ENCODE data around the gene NAA40.
A peak's percentile ranks its signal among the peaks of the same experiment; 100 is the strongest.

NAA40 gene

DNA sequence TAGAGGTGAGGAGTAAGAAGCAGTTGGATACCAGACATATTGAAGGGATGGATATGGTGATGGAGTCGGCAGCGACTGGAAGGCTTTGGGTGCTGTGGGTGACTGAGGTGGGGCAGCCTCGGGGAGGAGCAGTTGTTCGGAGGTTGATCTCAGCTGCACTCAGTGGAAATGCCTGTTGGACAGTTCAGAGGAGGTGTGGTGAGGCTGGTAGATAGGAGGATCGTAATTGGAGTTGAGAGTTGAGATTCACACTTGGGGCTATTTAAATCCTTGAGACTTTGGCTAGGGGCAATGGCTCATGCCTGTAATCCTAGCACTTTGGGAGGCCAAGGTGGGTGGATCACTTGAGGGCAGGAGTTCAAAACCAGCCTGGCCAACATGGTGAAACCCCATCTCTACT, 54.3 kb downstream of the NAA40 start:
- no peak for DNase-seq

DNA sequence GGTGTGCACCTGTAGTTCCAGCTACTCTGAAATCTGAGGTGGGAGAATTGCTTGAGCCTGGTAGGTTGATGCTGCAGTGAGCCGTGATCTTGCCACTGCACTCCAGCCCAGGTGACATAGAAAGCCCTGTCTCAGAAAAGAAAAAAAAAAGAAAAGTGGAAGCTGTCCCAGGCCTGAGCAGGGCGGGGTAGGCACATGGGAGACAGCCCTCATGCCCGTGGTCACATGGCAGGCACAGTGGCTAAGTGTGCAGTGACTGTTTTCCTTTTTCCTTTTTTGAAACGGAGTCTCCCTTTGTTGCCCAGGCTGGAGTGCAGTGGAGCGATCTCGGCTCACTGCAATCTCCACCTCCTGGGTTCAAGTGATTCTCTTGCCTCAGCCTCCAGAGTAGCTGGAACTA, 55.2 kb downstream of the NAA40 start:
- no peak for DNase-seq

DNA sequence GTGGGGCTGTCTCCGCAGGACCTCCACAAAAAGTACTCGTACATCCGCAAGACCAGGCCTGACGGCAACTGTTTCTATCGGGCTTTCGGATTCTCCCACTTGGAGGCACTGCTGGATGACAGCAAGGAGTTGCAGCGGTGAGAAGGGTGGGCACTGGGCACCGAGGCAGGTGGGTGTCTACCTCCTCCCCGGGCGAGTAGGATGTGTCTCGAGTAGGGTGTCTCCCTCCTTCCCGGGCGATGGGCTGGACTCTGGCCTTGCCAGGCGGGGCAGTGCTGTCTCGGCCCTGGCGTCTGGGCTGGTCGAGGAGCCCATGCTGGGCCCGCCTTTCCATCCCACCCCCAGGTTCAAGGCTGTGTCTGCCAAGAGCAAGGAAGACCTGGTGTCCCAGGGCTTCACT, 57.7 kb downstream of the NAA40 start:
- DNase-seq: no peak

DNA sequence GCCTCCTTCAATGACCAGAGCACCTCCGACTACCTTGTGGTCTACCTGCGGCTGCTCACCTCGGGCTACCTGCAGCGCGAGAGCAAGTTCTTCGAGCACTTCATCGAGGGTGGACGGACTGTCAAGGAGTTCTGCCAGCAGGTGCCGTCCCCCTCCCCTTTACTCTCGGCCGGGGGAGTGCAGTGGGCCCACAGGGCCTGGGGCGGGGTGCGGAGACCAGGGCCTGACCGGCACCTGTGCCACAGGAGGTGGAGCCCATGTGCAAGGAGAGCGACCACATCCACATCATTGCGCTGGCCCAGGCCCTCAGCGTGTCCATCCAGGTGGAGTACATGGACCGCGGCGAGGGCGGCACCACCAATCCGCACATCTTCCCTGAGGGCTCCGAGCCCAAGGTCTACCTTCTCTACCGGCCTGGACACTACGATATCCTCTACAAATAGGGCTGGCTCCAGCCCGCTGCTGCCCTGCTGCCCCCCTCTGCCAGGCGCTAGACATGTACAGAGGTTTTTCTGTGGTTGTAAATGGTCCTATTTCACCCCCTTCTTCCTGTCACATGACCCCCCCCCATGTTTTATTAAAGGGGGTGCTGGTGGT, 58.4 kb downstream of the NAA40 start:
- DNase-seq: no peak

DNA sequence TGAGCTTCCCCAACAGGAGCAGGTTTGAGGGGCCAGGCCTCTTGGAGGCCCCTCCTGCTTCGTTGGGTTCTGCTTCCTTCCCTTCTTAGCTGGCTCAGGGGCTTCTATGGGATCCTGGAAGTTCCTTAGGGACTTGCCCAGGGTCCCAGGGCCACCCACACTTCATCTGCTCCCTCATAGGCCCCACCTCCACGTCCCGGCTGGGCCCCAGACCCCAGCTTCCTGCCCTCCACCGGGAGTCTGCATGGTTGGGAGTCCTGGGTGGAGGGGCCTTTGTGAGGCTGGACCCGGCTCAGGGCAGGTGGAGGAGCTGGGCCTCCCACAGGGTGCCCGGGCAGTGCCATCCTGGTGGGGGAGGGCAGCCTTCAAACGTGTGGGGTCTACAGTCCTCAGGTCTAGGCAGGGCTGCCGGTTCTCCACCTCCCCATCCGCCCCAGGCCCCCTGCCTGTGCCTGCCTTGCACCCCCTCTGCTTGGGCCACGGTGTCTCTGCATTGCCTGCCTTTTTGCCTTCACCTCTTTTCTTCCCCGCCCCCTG, 59.1 kb downstream of the NAA40 start:
- no peak for DNase-seq

DNA sequence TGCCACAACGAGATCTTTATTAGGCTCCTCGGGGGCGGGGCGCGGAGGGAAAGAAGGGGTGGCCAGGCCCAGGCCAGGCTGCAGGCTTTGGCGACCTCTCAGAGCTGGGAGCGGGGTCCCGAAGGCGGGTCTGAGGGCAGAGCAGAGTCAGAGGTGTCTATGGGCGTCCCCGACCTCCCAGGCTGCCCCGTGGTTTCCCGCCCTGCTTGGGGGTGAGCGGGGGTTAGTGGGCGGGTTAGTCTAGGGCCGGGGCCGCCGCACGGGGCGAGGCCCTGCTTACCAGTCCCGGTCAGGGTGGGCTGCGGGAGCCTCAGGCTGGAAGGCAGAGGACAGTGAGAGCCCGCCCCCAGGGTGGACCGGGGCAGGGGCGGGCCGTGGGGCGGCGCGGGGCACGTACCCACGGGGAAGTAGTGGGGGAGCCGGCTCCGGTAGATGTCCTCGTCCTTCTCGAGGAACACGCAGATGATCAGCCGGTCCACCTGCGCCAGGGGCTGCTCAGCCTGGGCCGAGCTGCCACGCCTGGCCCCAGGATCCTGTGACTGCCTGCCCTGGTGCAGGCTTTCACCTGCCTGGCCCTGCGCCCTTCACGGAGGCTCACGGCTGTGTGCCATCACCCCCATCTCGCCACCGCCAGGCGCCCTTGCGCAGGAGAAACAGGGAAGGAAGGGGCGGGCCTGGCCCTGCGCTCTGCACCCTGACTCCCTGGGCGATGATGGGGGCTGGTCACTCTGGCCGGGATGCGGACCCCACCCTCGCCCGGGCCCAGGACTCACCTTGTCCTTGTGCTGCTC, 60.0 kb downstream of the NAA40 start:
- peak in 1 of 2 experiments; percentile 24 for DNase-seq

DNA sequence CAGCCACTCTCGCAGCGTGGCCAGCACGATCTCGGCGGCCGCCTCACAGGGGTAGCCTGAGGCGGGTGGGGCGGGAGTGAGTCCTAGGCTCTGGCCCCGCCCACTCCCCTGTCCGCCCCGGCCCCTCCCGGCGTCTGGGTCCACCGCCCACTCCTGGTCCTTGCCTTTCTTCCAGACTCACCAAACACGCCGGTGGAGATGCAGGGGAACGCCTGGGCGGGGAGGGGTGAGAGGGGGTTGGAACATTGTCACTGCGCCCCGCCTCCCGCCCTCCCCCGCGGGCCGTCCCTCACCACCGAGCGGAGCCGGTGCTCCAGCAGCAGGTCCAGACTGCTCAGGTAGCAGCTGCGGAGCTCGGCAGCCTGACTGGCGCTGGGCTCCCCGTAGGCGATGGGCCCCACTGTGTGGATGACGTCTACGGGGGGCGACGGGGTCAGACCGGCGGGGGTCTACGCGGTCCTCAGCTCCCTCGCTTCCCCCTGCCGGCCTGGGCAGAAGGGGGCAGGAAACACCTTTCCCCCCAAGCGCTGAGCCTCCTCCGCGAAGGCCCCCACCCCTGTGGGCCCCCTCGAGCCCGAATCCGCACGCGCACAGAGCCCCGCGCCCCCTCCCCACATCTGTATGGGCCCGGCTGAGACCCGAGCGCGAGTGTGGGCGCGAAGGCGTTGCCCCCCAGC, 60.7 kb downstream of the NAA40 start:
- DNase-seq: peak; percentile 70 to 71

DNA sequence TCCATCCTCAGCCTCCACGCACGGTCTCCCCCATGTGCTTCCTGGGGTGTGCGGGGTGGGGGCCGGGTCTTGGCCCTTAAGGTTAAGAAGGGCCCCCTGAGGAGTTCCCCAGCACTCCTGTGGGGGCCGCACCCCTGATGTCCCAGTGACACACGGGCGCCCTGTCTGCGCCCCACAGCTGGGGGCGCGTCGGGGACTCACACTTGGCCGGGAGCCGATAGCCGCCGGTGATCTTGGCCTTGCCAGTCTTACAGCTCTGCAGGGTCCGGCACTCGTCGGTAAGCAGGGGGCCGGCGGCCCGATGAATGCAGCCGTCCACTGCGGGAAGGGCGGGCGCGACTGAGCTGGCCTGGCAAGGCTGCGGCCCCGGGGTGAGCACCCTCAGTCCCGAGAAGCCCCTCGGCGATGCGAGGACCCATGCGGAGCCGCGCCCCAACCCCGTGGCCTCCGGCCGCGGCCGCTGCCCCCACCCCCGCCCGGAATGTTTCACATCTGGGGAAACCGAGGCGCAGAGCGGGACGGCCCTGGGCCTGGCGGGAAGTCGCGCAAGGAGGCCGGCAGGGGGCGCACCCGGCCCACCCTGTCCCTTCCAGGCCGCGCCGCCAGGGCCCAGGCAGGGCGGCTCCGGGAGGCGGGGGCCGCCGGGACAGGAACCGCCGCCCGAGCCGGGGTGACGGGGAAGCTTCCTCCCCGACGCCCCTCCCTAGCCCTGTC, 61.4 kb downstream of the NAA40 start:
- peak; percentile 74 to 78 for DNase-seq

DNA sequence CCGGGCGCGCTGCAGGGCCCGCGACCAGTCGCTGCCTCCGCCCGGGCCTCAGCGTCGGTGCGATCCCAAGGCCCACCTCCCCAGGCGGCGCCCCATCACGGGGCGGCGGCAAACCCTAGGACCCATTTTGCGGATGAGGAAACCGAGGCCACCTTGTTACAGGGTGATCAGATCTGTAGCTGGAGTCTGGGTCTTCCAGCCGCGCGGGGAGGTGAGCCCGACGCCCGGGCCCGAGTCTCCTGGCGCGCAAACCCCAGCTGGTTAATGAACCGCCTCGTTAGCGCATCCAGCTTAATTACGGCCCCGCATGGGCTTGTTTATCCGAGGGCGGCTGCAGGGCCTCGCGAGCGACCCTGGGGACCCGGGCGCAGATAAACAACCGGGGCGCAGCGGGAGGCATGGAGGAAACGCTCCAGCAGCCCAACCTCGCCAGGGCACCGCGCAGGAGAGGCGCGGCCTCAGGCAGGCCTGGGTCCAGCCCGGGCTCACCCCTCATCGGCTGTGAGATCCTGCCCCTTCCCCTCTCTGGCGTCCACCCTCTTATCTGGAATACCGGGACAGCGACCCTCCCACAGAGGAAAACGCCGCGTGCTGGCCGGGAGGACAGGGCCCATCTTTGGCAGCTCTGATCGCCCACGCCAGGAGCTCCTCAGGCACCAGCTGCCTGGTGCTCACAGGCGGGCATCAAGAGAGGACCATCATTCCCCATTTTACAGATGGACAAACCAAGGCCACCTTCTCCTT, 62.1 kb downstream of the NAA40 start:
- DNase-seq: no peak

DNA sequence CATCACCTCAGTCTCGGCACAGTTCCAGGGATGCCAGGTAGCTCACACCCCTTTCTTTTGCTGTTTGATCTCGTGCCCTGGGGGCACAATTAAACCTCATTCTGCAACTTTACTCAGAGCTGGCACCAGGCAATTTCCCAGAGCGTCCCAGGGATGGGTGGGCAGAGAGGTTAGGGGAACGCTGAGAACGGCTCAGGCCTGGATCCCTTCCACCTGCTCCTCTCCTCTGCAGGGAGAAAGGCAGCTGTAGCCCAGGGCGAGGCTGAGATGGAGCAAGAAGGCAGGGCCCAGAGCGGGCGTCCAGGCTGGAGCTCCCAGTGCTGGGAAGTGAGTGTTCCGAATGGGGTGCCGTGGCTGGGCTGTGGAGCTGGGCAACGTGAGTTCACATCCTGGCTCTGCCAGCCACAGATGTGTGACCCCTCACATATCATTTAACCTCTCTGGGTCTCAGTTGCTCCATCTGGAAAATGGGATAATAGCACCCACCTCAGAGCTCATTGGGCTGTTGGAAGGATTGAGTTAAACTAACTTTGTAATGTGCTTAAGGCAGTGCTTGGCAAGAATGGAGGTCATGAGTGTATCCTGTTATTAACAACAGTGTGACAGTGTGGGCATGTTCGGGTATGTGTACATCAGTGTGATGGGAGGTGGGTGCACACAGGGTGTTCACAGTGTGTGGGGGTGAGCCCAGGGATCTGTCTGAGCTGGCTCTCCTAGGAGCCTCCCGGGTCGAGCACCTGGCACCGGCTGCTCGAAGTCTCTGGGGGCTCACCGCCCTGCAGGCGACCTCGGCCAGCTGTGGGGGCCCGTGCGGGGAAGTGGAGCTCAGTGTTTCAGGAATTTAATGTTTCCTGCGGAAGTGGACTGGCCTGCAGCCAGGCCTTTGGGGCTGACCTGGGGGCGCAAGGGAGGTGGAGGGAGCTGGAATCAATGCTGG, 63.0 kb downstream of the NAA40 start:
- no peak for DNase-seq

DNA sequence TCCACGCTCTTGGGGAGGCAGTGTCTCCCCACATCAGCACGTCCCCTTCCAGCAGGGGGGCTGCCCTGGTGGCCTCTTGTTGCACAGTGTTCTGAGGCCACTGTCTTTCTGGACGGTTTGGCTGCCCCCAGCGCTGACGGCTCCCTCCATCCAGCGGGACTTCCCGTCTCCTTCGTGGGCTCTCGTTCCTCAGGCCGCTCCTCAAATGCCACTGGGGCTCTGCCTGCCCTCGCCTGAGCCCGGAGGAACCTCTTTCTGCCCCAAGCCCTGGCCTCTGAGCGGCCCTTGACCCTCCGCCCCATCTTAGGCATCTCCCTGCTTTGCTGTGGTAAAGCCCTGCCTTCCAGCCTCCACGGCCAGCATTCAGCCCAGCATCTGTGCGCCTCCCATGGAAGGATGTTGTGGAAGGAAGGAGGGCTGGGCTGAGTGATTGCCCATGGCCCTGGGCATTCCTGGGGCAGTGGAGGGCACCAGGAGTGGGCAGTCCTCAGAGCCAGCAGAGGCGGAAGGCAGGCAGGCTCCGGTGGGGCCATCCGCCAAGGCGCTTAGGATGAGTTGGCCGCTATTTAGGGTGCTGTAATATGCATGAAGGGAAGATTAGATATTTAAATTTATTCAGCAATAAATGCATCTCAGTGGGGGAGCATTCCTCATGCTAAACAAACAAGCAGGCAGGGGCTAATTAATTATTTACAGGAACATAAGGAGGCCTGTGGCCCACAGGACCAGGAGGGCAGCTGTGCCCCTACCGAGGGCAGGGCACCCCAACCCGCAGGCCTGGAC, 65.2 kb downstream of the NAA40 start:
- no peak for DNase-seq

DNA sequence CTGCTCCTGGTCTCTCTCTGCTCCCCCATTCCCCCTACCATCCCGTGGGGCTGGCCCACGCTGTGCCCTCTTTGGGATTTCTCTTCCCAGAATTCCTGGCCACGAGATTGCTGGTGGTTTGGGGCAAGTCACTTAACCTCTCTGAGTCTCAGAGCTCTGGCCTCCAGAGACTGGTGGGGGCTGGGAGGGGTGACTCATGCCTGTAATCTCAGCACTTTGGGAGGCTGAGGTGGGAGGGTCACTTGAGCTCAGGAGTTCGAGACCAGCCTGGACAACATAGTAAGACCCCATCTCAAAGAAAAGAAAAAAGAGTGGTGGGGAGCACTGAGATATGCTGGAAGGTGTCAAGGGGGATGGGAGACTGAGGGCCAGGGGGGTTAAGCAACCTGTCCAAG, 65.8 kb downstream of the NAA40 start:
- DNase-seq: no peak

DNA sequence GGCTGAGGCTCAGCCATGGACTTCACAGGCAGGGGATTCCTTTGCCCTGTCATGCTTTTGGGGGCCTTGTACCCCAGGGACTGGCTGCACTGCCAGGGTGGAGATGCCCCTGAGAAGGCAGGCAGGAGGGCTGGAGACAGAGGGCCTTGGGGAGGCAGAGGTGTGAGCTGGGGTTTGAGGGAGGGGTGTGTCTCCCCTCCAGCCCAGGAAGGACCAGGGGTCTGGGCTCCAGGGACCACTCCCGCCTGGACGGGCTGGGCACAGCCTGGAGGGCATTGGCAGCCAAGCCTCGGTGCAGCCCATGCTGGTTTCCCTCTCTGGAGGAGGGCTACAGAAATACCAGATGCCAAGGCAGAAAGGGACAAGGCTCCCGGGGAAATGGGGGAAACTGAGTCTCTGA, 66.9 kb downstream of the NAA40 start:
- DNase-seq: no peak

DNA sequence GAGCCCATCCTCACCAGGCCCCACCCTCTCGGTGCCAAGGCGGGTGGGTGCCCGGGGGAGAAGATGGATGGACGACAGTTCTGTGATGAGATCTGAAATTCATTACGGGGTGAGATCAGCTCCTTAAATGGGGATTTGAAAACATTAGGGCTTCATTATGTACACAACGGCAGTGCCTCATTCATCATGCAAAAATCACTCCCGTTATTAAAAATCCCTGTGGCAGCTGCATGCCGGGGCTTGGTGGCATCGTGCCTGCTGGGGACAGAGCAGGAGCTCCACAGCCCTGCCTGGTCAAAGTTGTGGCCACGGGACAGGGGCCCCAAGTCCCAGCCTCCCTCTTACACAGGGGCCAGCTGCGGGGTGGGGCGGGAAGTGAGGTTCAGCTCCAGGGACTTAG, 67.6 kb downstream of the NAA40 start:
- DNase-seq: no peak

Measured in activated CD4-positive, alpha-beta T cell treated with anti-CD3 and anti-CD28 coated beads, Interleukin-2, amount 50 U/mL, for 48 hours (primary cell).